ENCODE data around the gene GGTA1.
"Not testable (repeated sequence)": the region's sequence is repeated elsewhere in the genome, so short reads cannot be mapped to it uniquely, and the experiment has no call there.

The GGTA1 gene

DNA sequence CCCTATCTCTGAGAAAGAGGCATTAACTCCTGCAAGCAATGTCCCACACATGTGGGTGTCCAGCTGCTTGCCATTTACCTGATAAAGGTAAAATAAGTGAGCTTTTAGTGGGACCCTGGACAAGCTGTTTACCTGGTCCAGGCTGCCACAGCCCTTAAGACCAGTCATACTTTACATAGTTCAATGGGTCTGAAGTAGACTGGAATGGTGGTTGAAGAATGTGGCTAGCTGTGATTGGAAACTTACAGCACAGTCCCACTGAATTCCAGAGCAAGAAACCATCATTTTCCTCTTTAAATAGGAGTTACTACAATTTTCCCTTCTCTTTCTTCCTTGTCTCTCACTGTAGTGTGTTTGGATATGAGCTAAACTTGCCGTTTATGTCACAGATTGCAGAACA lies 60.6 kb downstream of the GGTA1 start:
- Histone ChIP-seq H3K4me1 (ENCODE audit: control insufficient read depth in 1 of 2, insufficient read depth in 2 of 2, low read length in 2 of 2) (no peaks in the 10 kb centered on the region), H3K36me3 (ENCODE audit: control insufficient read depth in 1 of 2, insufficient read depth in 2 of 2, low read length in 2 of 2) (no peaks in the 10 kb centered on the region), H3K4me3 (ENCODE audit: low read depth in 1 of 2, low read length in 2 of 2) (no peak overlapping the region), H3K9me3 (ENCODE audit: control insufficient read depth in 1 of 2, low read length in 2 of 2) (no peaks in the 10 kb centered on the region), H3K27ac (ENCODE audit: low read length) (no peak overlapping the region), H3K27me3 (ENCODE audit: low read depth, low read length) (no peaks in the 10 kb centered on the region)

DNA sequence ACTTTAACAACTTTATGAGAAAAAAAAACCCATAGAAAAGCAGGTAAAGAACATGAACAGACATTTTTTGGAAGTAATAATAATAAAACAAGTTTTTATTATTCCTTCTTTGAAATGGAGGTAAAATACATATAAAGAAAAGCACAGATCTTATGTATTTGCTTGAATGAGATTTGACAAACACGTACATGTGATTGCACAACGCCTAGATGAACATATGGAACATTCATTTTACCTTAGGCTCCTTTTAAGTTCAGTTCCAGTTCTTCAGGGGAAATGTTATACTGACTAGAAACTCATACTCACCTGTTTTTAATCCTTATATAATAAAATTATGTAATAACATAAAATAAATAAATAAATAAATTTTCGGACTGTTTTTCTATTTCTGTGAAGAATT lies 61.8 kb downstream of the GGTA1 start:
- Histone ChIP-seq H3K27me3 (ENCODE audit: low read depth, low read length) (no peaks in the 10 kb centered on the region), H3K4me1 (ENCODE audit: control insufficient read depth in 1 of 2, insufficient read depth in 2 of 2, low read length in 2 of 2) (no peaks in the 10 kb centered on the region), H3K4me3 (ENCODE audit: low read depth in 1 of 2, low read length in 2 of 2) (no peak overlapping the region), H3K9me3 (ENCODE audit: control insufficient read depth in 1 of 2, low read length in 2 of 2) (no peaks in the 10 kb centered on the region), H3K36me3 (ENCODE audit: control insufficient read depth in 1 of 2, insufficient read depth in 2 of 2, low read length in 2 of 2) (no peaks in the 10 kb centered on the region), H3K27ac (ENCODE audit: low read length) (no peak overlapping the region)

DNA sequence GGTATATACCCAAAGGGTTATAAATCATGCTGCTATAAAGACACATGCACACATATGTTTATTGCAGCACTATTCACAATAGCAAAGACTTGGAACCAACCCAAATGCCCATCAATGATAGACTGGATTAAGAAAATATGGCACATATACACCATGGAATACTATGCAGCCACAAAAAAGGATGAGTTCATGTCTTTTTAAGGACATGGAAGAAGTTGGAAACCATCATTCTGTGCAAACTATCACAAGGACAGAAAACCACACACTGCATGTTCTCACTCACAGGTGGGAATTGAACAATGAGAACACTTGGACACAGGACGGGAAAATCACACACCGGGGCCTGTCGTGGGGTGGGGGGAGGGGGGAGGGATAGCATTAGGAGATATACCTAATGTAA lies 62.6 kb downstream of the GGTA1 start:
- H3K27ac ChIP-seq (ENCODE audit: low read length); H3K4me1 ChIP-seq (ENCODE audit: control insufficient read depth in 1 of 2, insufficient read depth in 2 of 2, low read length in 2 of 2); H3K36me3 ChIP-seq (ENCODE audit: control insufficient read depth in 1 of 2, insufficient read depth in 2 of 2, low read length in 2 of 2); H3K4me3 ChIP-seq (ENCODE audit: low read depth in 1 of 2, low read length in 2 of 2); H3K27me3 ChIP-seq (ENCODE audit: low read depth, low read length); H3K9me3 ChIP-seq (ENCODE audit: control insufficient read depth in 1 of 2, low read length in 2 of 2): not testable (repeated sequence)

GRCh38 chr9:121434969-121435368 lies 64.7 kb downstream of the GGTA1 start:
- Histone ChIP-seq H3K27me3 (ENCODE audit: low read depth, low read length) (no peaks in the 10 kb centered on the region), H3K4me3 (ENCODE audit: low read depth in 1 of 2, low read length in 2 of 2) (no peak overlapping the region), H3K27ac (ENCODE audit: low read length) (no peak overlapping the region), H3K36me3 (ENCODE audit: control insufficient read depth in 1 of 2, insufficient read depth in 2 of 2, low read length in 2 of 2) (no peaks in the 10 kb centered on the region), H3K4me1 (ENCODE audit: control insufficient read depth in 1 of 2, insufficient read depth in 2 of 2, low read length in 2 of 2) (no peaks in the 10 kb centered on the region), H3K9me3 (ENCODE audit: control insufficient read depth in 1 of 2, low read length in 2 of 2) (no peaks in the 10 kb centered on the region)

DNA sequence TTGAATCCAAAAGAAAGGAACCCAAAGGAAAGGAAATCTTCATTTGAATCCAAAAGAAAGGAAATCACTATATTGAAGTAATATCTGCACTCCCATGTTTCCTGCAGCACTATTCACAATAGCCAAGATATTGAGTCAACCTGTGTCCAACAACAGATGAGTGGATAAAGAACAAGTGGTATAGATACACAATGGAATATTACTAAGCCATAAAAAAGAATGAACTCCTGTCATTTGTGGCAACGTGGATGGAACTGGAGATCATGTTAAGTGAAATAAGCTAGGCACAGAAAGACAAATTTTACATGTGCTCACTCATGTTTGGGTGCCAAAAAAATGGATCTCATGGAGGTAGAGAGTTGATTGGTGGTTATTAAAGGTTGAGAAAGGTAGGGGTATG lies 71.7 kb downstream of the GGTA1 start:
- Histone ChIP-seq H3K9me3 (ENCODE audit: control insufficient read depth in 1 of 2, low read length in 2 of 2) (no peaks in the 10 kb centered on the region), H3K27ac (ENCODE audit: low read length) (no peak overlapping the region), H3K27me3 (ENCODE audit: low read depth, low read length) (no peaks in the 10 kb centered on the region), H3K36me3 (ENCODE audit: control insufficient read depth in 1 of 2, insufficient read depth in 2 of 2, low read length in 2 of 2) (no peaks in the 10 kb centered on the region), H3K4me1 (ENCODE audit: control insufficient read depth in 1 of 2, insufficient read depth in 2 of 2, low read length in 2 of 2) (no peaks in the 10 kb centered on the region), H3K4me3 (ENCODE audit: low read depth in 1 of 2, low read length in 2 of 2) (no peak overlapping the region)

GRCh38 chr9:121424024-121424432 lies 75.6 kb downstream of the GGTA1 start:
- Histone ChIP-seq H3K4me3 (ENCODE audit: low read depth in 1 of 2, low read length in 2 of 2) (no peak overlapping the region), H3K36me3 (ENCODE audit: control insufficient read depth in 1 of 2, insufficient read depth in 2 of 2, low read length in 2 of 2) (no peaks in the 10 kb centered on the region), H3K4me1 (ENCODE audit: control insufficient read depth in 1 of 2, insufficient read depth in 2 of 2, low read length in 2 of 2) (no peaks in the 10 kb centered on the region), H3K9me3 (ENCODE audit: control insufficient read depth in 1 of 2, low read length in 2 of 2) (no peaks in the 10 kb centered on the region), H3K27me3 (ENCODE audit: low read depth, low read length) (peaks cover 3% of the 10 kb centered on the region), H3K27ac (ENCODE audit: low read length) (no peak overlapping the region)

GRCh38 chr9:121411993-121412392 lies 87.7 kb downstream of the GGTA1 start:
- Histone ChIP-seq H3K4me3 (ENCODE audit: low read depth in 1 of 2, low read length in 2 of 2) (no peak overlapping the region), H3K36me3 (ENCODE audit: control insufficient read depth in 1 of 2, insufficient read depth in 2 of 2, low read length in 2 of 2) (no peaks in the 10 kb centered on the region), H3K27me3 (ENCODE audit: low read depth, low read length) (no peaks in the 10 kb centered on the region), H3K9me3 (ENCODE audit: control insufficient read depth in 1 of 2, low read length in 2 of 2) (no peaks in the 10 kb centered on the region), H3K27ac (ENCODE audit: low read length) (no peak overlapping the region), H3K4me1 (ENCODE audit: control insufficient read depth in 1 of 2, insufficient read depth in 2 of 2, low read length in 2 of 2) (no peaks in the 10 kb centered on the region)

DNA sequence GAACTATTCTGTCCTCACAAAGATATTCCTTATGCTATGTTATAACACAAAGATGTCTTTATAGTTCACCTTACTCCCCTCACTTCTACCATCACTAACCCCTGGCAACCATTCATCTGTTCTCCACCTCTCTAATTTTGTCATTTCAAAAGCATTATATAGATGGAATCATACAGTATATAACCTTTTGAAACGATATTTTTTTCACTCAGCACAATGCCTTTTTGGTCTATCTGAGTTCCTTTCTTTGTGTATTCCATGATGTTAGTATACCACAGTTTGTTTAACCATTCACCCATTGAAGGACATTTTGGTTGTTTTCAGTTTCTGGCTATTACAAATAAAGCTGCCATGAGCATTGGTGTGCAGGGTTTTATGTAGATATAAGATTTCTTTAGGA lies 93.7 kb downstream of the GGTA1 start:
- Histone ChIP-seq H3K9me3 (ENCODE audit: control insufficient read depth in 1 of 2, low read length in 2 of 2) (no peaks in the 10 kb centered on the region), H3K36me3 (ENCODE audit: control insufficient read depth in 1 of 2, insufficient read depth in 2 of 2, low read length in 2 of 2) (no peaks in the 10 kb centered on the region), H3K27ac (ENCODE audit: low read length) (no peak overlapping the region), H3K27me3 (ENCODE audit: low read depth, low read length) (no peaks in the 10 kb centered on the region), H3K4me1 (ENCODE audit: control insufficient read depth in 1 of 2, insufficient read depth in 2 of 2, low read length in 2 of 2) (no peaks in the 10 kb centered on the region), H3K4me3 (ENCODE audit: low read depth in 1 of 2, low read length in 2 of 2) (no peak overlapping the region)
